Lower lobe of right lung (tissue), 2 donors: ENCODE data around the gene HIGD2B. TPM values are rescaled to one million over a fixed set of nuclear protein-coding genes. Genes with fewer than 3 reads are reported as not detected.

Experiments used
- ATAC-seq, 2 donors: fragments of 200-7000 bp; cut with Tn5 transposase; one replicate each; pipeline ENCODE4 v1.9.1; 2020 to 2022; ENCODE audit warnings: mild to moderate bottlenecking in 2 of 2, moderate library complexity in 2 of 2
- DNase-seq: peaks from one replicate; pipeline ENCODE4 v3.0.0-alpha.2; 2020
- H3K27ac ChIP-seq: fragments of 200-600 bp; one replicate; pipeline ENCODE4 v1.8.0; 2022
- H3K27me3 ChIP-seq: fragments of 200-600 bp; one replicate; pipeline ENCODE4 v1.8.0; 2022; ENCODE audit warnings: low read depth
- H3K36me3 ChIP-seq: fragments of 200-600 bp; one replicate; pipeline ENCODE4 v1.8.0; 2022; ENCODE audit warnings: mild to moderate bottlenecking
- H3K4me1 ChIP-seq: fragments of 200-600 bp; one replicate; pipeline ENCODE4 v1.8.0; 2022
- H3K4me3 ChIP-seq: fragments of 200-600 bp; one replicate; pipeline ENCODE4 v1.8.0; 2022; ENCODE audit warnings: mild to moderate bottlenecking
- H3K9me3 ChIP-seq: fragments of 200-600 bp; one replicate; pipeline ENCODE4 v1.8.0; 2022
- intact Hi-C: fragments of 100-400 bp; cut with DNase I; formaldehyde crosslinking; loops from one replicate; pipeline ENCODE4 v1.11.0; 2022
- long read RNA-seq: library from polyadenylated mRNA; unstranded; transcript quantifications from one replicate; pipeline ENCODE4 v2.0.0, GENCODE V29; 2021
- total RNA-seq: library from RNA; stranded (reverse); fragmentation: NEBNext Ultra II Directional; extraction: Animal tissue kit (Norgen Biotek cat#: 25700); gene quantifications from one replicate; pipeline ENCODE4 v1.2.1, GENCODE V29; 2021
- TF ChIP-seq, protein P1 (sequence below): fragments of 200-600 bp; IDR thresholded peaks from one replicate; pipeline ENCODE4 v1.8.0; 2022; ENCODE audit warnings: antibody characterized with exemption, mild to moderate bottlenecking
- donor health status: DM: no; HTN: yes; CAD: no; lungs with severe emphysema.

HIGD2B gene, protein sequence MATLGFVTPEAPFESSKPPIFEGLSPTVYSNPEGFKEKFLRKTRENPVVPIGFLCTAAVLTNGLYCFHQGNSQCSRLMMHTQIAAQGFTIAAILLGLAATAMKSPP
- total RNA-seq, result not detected
- long read RNA-seq, result 0 reads

DNA sequence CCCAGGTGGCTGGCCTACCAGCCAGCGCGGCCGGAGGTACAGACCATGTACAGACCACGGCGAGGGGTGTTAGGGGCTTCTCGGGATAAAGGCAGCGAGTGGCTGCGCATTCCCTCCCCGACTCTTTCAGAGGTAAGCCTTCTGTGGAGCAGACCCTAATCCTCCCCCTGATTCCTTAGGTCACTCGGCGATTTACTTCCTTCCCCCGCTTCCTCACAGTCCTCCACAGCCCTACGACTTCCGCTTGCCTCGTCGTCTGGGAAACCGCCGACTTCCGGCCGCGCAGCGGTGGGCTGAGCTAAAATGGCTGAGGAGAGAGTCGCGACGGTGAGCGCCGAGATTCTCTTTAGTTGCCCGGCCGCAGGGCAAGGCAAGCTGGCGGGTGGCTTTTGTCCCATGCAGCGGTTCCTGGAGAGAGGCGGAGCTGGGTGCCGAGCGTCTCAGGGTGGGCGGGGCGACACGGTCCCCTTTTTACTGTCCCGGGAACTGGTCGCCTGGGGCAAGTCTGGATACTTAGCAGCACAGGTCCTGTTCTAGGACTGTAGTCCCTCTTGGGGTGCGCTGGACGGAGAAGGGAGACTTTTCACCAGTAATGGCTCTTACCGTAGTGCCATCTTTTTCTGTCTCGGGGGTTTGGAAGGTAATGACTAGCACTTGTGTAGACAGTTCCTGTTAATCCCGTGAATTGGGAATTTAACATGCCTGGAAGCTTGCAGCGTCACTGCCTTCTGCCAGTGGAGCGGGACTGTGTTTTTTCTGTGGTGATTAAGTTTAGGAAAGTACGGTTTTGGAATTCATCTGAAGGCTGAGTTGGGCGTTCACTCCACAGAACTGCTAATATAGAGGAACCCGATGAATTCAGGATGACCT, at the start of gene HIGD2B, which contains the start of gene BBS4:
Gene HIGD2B, minus strand, starts transcription at position 258 of the 870 bp plus-strand sequence. CDS start 9,808 bp downstream, outside the sequence.
Gene BBS4, plus strand, starts transcription at position 283 of the 870 bp plus-strand sequence. Its CDS starts 21 bp downstream, at position 304.
- peaks cover 21% of the 10 kb centered on the region for H3K4me1 ChIP-seq
- ATAC-seq, result peak; percentile 98 to 99
- no peaks in the 10 kb centered on the region for H3K27me3 ChIP-seq
- H3K9me3 ChIP-seq, result no peaks in the 10 kb centered on the region
- no peaks in the 10 kb centered on the region for H3K36me3 ChIP-seq
- intact Hi-C loops, result no loop called here
- peak; percentile 93 for DNase-seq
- H3K4me3 ChIP-seq, result peak within 1 kb of the TSS; percentile 78
- H3K27ac ChIP-seq, result peak within 1 kb of the TSS; percentile 90
- TF ChIP-seq, protein P1, sequence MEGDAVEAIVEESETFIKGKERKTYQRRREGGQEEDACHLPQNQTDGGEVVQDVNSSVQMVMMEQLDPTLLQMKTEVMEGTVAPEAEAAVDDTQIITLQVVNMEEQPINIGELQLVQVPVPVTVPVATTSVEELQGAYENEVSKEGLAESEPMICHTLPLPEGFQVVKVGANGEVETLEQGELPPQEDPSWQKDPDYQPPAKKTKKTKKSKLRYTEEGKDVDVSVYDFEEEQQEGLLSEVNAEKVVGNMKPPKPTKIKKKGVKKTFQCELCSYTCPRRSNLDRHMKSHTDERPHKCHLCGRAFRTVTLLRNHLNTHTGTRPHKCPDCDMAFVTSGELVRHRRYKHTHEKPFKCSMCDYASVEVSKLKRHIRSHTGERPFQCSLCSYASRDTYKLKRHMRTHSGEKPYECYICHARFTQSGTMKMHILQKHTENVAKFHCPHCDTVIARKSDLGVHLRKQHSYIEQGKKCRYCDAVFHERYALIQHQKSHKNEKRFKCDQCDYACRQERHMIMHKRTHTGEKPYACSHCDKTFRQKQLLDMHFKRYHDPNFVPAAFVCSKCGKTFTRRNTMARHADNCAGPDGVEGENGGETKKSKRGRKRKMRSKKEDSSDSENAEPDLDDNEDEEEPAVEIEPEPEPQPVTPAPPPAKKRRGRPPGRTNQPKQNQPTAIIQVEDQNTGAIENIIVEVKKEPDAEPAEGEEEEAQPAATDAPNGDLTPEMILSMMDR, result no peak

DNA sequence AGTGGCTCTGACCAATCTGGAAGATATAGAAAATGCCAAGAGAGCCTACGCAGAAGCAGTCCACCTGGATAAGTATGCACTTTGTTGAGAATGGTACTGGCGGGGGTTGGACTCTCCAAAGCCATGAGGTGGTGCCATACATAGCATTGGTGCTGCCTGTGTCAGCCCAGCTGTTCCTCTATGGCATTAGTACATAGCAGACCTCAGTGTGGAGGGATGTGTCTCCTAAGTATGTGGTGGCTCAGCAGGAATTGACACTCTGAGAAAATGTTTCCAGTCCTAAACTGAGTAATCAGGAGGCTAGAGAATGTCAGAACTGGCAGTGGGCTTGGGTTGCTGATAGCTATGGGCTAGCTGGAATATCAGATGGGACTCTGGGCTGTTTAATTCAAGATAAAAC, 49.1 kb upstream of the HIGD2B start:
- Histone ChIP-seq H3K4me3 (no peak overlapping the region), H3K4me1 (no peaks in the 10 kb centered on the region), H3K27me3 (no peaks in the 10 kb centered on the region), H3K36me3 (peaks cover 79% of the 10 kb centered on the region), H3K9me3 (no peaks in the 10 kb centered on the region), H3K27ac (no peak overlapping the region)
- DNase-seq (no peak), ATAC-seq (no peak)
- intact Hi-C loops, result no loop called here
- TF ChIP-seq, protein P1, result no peak

DNA sequence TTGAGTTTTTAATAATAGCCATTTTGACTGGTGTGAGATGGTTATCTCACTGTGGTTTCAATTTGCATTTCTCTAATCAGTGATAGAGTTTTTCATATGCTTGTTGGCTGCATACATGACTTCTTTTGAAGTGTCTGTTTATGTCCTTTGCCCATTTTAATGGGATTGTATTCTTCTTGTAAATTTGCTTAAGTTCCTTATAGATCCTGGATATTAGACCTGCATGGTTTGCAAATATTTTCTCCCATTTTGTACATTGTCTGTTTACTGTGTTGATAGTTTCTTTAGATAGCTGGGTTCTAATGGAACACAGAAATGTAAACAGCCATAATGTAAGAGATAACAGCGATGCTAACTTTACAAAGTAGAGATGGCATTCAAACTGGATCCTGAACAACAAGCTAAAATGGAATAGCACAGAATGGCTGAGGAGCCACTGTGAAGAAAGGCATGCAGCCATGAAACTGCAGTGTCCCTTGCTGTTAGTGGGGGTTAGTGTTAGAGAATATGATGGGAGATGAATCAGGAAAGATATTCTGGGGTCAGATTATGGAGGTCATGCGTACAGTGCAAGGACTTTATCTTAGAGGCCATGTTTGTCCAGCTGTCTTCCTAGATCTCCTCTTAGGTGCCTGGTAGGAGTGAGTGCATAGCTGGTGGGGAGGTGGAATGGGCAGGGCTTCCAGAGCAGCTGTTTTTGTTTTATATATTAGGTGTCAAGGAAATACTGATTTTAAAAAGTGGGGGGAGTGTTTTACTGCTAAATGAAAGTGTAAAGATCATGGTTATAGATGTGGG, 48.2 kb upstream of the HIGD2B start:
- H3K27ac ChIP-seq, result no peak overlapping the region
- intact Hi-C loops, result no loop called here
- DNase-seq, result no peak
- H3K36me3 ChIP-seq, result peaks cover 69% of the 10 kb centered on the region
- H3K4me3 ChIP-seq, result no peak overlapping the region
- no peak for ATAC-seq
- no peaks in the 10 kb centered on the region for H3K27me3 ChIP-seq
- H3K9me3 ChIP-seq, result no peaks in the 10 kb centered on the region
- no peaks in the 10 kb centered on the region for H3K4me1 ChIP-seq
- TF ChIP-seq, protein P1, result no peak

DNA sequence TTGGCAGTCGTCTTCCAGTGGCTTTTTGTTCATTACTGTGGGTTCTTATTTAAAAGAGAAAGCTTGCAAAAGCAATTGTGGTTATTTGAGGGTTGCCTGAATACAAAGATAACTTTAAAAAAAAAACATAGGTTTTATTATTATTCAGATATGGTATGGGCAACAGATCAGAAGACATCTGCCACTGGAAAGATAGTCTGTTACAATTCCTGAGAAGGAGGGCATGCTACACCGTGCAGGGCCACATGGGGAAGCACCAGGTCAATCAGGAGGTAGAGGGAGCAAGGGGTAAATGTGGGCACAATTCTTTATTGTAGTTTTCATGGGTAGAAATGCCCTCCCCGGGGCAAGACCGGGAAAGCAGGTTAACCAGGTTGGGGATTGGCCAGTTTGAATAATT, 46.5 kb upstream of the HIGD2B start:
- TF ChIP-seq, protein P1, result no peak
- ATAC-seq (no peak), DNase-seq (no peak)
- peaks cover 66% of the 10 kb centered on the region for H3K36me3 ChIP-seq
- H3K4me1 ChIP-seq, result no peaks in the 10 kb centered on the region
- no peak overlapping the region for H3K27ac ChIP-seq
- no peak overlapping the region for H3K4me3 ChIP-seq
- intact Hi-C loops, result no loop called here
- no peaks in the 10 kb centered on the region for H3K27me3 ChIP-seq
- no peaks in the 10 kb centered on the region for H3K9me3 ChIP-seq

DNA sequence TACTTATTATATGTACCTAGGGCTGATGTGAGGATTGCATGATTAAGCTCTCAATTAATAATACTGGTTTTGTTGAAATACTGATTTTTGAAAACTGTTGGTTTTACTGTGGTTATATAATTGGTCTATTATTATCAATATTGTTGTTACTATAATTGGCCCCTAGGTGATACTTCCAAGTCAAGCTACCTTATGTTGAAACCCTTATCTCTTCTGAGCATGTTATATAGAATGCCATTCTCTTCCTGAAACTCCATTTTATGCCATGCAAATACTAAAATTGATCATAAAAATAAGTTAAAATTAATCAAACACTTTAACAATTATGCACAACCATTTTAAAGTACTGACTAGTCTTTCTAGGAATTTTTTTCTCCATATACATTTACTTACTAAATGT, 46.1 kb upstream of the HIGD2B start:
- DNase-seq (no peak), ATAC-seq (no peak)
- TF ChIP-seq, protein P1, result no peak
- no peak overlapping the region for H3K4me3 ChIP-seq
- intact Hi-C loops, result no loop called here
- H3K9me3 ChIP-seq, result no peaks in the 10 kb centered on the region
- peaks cover 64% of the 10 kb centered on the region for H3K36me3 ChIP-seq
- H3K27ac ChIP-seq, result no peak overlapping the region
- no peaks in the 10 kb centered on the region for H3K4me1 ChIP-seq
- H3K27me3 ChIP-seq, result no peaks in the 10 kb centered on the region
